ENCODE data around the gene FOXF2.

FOXF2 gene

GRCh38 chr6:1400126-1400850 is 10.9 kb downstream of the FOXF2 start:
- no peak overlapping the region for H3K27ac ChIP-seq (ENCODE audit: low read length)
- DNase-seq (ENCODE audit: low read depth, low spot score) = no peak
- peaks cover 1% of the 10 kb centered on the region; the same call in 1 of the 2 replicates for H3K4me1 ChIP-seq (ENCODE audit: control insufficient read depth, insufficient read depth, low read length)
- no peaks in the 10 kb centered on the region for H3K9me3 ChIP-seq (ENCODE audit: control insufficient read depth, insufficient read depth, low read length)
- no CpG with 5 or more reads among the region's 30 CpGs for WGBS (ENCODE audit: insufficient coverage, insufficient read length)
- H3K27me3 ChIP-seq (ENCODE audit: control insufficient read depth, insufficient read depth, low read length) = peaks cover 27% of the 10 kb centered on the region
- H3K4me3 ChIP-seq (ENCODE audit: low read length) = no peak overlapping the region
- no peaks in the 10 kb centered on the region for H3K36me3 ChIP-seq (ENCODE audit: control insufficient read depth, insufficient read depth, low read length)

GRCh38 chr6:1402369-1402768 is 13.0 kb downstream of the FOXF2 start:
- peaks cover 7% of the 10 kb centered on the region; the same call in 1 of the 2 replicates for H3K27me3 ChIP-seq (ENCODE audit: control insufficient read depth, insufficient read depth, low read length)
- no peaks in the 10 kb centered on the region for H3K9me3 ChIP-seq (ENCODE audit: control insufficient read depth, insufficient read depth, low read length)
- H3K27ac ChIP-seq (ENCODE audit: low read length) = no peak overlapping the region
- no peaks in the 10 kb centered on the region; the same call in 1 of the 2 replicates for H3K4me1 ChIP-seq (ENCODE audit: control insufficient read depth, insufficient read depth, low read length)
- H3K36me3 ChIP-seq (ENCODE audit: control insufficient read depth, insufficient read depth, low read length) = no peaks in the 10 kb centered on the region
- no CpG with 5 or more reads among the region's 16 CpGs for WGBS (ENCODE audit: insufficient coverage, insufficient read length)
- no peak overlapping the region for H3K4me3 ChIP-seq (ENCODE audit: low read length)
- DNase-seq (ENCODE audit: low read depth, low spot score) = no peak

GRCh38 chr6:1402868-1403267 is 13.5 kb downstream of the FOXF2 start:
- Histone ChIP-seq H3K4me3 (ENCODE audit: low read length) (no peak overlapping the region), H3K27ac (ENCODE audit: low read length) (no peak overlapping the region), H3K27me3 (ENCODE audit: control insufficient read depth, insufficient read depth, low read length) (peaks cover 6% of the 10 kb centered on the region; the same call in 1 of the 2 replicates), H3K4me1 (ENCODE audit: control insufficient read depth, insufficient read depth, low read length) (no peaks in the 10 kb centered on the region; the same call in 1 of the 2 replicates), H3K36me3 (ENCODE audit: control insufficient read depth, insufficient read depth, low read length) (no peaks in the 10 kb centered on the region), H3K9me3 (ENCODE audit: control insufficient read depth, insufficient read depth, low read length) (no peaks in the 10 kb centered on the region)
- no CpG with 5 or more reads among the region's 2 CpGs for WGBS (ENCODE audit: insufficient coverage, insufficient read length)
- DNase-seq (ENCODE audit: low read depth, low spot score) = no peak

GRCh38 chr6:1403851-1404712 is 14.7 kb downstream of the FOXF2 start:
- Histone ChIP-seq H3K36me3 (ENCODE audit: control insufficient read depth, insufficient read depth, low read length) (no peaks in the 10 kb centered on the region), H3K4me1 (ENCODE audit: control insufficient read depth, insufficient read depth, low read length) (no peaks in the 10 kb centered on the region; the same call in 1 of the 2 replicates), H3K9me3 (ENCODE audit: control insufficient read depth, insufficient read depth, low read length) (no peaks in the 10 kb centered on the region), H3K4me3 (ENCODE audit: low read length) (no peak overlapping the region), H3K27me3 (ENCODE audit: control insufficient read depth, insufficient read depth, low read length) (no peaks in the 10 kb centered on the region; the same call in 1 of the 2 replicates), H3K27ac (ENCODE audit: low read length) (no peak overlapping the region)
- no CpG with 5 or more reads among the region's 12 CpGs for WGBS (ENCODE audit: insufficient coverage, insufficient read length)
- no peak for DNase-seq (ENCODE audit: low read depth, low spot score)

- Histone ChIP-seq H3K27ac (ENCODE audit: low read length) (no peak overlapping the region), H3K4me1 (ENCODE audit: control insufficient read depth, insufficient read depth, low read length) (no peaks in the 10 kb centered on the region; the same call in 1 of the 2 replicates), H3K27me3 (ENCODE audit: control insufficient read depth, insufficient read depth, low read length) (no peaks in the 10 kb centered on the region), H3K9me3 (ENCODE audit: control insufficient read depth, insufficient read depth, low read length) (no peaks in the 10 kb centered on the region), H3K36me3 (ENCODE audit: control insufficient read depth, insufficient read depth, low read length) (no peaks in the 10 kb centered on the region), H3K4me3 (ENCODE audit: low read length) (no peak overlapping the region)
- WGBS (ENCODE audit: insufficient coverage, insufficient read length) = no CpG with 5 or more reads among the region's 4 CpGs
- DNase-seq (ENCODE audit: low read depth, low spot score) = no peak
Observed at GRCh38 chr6:1404713-1405098, 15.3 kb downstream of the FOXF2 start.

GRCh38 chr6:1405221-1405620 is 15.8 kb downstream of the FOXF2 start:
- Histone ChIP-seq H3K27me3 (ENCODE audit: control insufficient read depth, insufficient read depth, low read length) (no peaks in the 10 kb centered on the region), H3K27ac (ENCODE audit: low read length) (no peak overlapping the region), H3K4me1 (ENCODE audit: control insufficient read depth, insufficient read depth, low read length) (peaks cover 2% of the 10 kb centered on the region; the same call in 1 of the 2 replicates), H3K36me3 (ENCODE audit: control insufficient read depth, insufficient read depth, low read length) (no peaks in the 10 kb centered on the region), H3K4me3 (ENCODE audit: low read length) (no peak overlapping the region), H3K9me3 (ENCODE audit: control insufficient read depth, insufficient read depth, low read length) (no peaks in the 10 kb centered on the region)
- WGBS (ENCODE audit: insufficient coverage, insufficient read length) = no CpG with 5 or more reads among the region's 6 CpGs
- no peak for DNase-seq (ENCODE audit: low read depth, low spot score)

GRCh38 chr6:1406306-1407072 is 17.1 kb downstream of the FOXF2 start:
- Histone ChIP-seq H3K27ac (ENCODE audit: low read length) (no peak overlapping the region), H3K27me3 (ENCODE audit: control insufficient read depth, insufficient read depth, low read length) (no peaks in the 10 kb centered on the region), H3K4me1 (ENCODE audit: control insufficient read depth, insufficient read depth, low read length) (peaks cover 2% of the 10 kb centered on the region; the same call in 1 of the 2 replicates), H3K9me3 (ENCODE audit: control insufficient read depth, insufficient read depth, low read length) (no peaks in the 10 kb centered on the region), H3K36me3 (ENCODE audit: control insufficient read depth, insufficient read depth, low read length) (no peaks in the 10 kb centered on the region), H3K4me3 (ENCODE audit: low read length) (no peak overlapping the region)
- DNase-seq (ENCODE audit: low read depth, low spot score) = no peak
- no CpG with 5 or more reads among the region's 13 CpGs for WGBS (ENCODE audit: insufficient coverage, insufficient read length)

- Histone ChIP-seq H3K27ac (ENCODE audit: low read length) (no peak overlapping the region), H3K36me3 (ENCODE audit: control insufficient read depth, insufficient read depth, low read length) (no peaks in the 10 kb centered on the region), H3K27me3 (ENCODE audit: control insufficient read depth, insufficient read depth, low read length) (no peaks in the 10 kb centered on the region), H3K9me3 (ENCODE audit: control insufficient read depth, insufficient read depth, low read length) (no peaks in the 10 kb centered on the region), H3K4me3 (ENCODE audit: low read length) (no peak overlapping the region), H3K4me1 (ENCODE audit: control insufficient read depth, insufficient read depth, low read length) (peaks cover 2% of the 10 kb centered on the region; the same call in 1 of the 2 replicates)
- no peak for DNase-seq (ENCODE audit: low read depth, low spot score)
- no CpG with 5 or more reads among the region's 11 CpGs for WGBS (ENCODE audit: insufficient coverage, insufficient read length)
Observed at GRCh38 chr6:1407499-1407990, 18.2 kb downstream of the FOXF2 start.

- DNase-seq (ENCODE audit: low read depth, low spot score) = no peak
- H3K27ac ChIP-seq (ENCODE audit: low read length) = no peak overlapping the region
- peaks cover 2% of the 10 kb centered on the region; the same call in 1 of the 2 replicates for H3K4me1 ChIP-seq (ENCODE audit: control insufficient read depth, insufficient read depth, low read length)
- no CpG with 5 or more reads among the region's 22 CpGs for WGBS (ENCODE audit: insufficient coverage, insufficient read length)
- no peaks in the 10 kb centered on the region for H3K9me3 ChIP-seq (ENCODE audit: control insufficient read depth, insufficient read depth, low read length)
- H3K36me3 ChIP-seq (ENCODE audit: control insufficient read depth, insufficient read depth, low read length) = no peaks in the 10 kb centered on the region
- H3K4me3 ChIP-seq (ENCODE audit: low read length) = no peak overlapping the region
- H3K27me3 ChIP-seq (ENCODE audit: control insufficient read depth, insufficient read depth, low read length) = no peaks in the 10 kb centered on the region
Observed at GRCh38 chr6:1409774-1410465, 20.5 kb downstream of the FOXF2 start.

All from iPS DF 6.9 (cell line).